NCI-H2227 (cell line): ENCODE measurements around the gene SOAT1.
A peak's percentile ranks its signal among the peaks of the same experiment; 100 is the strongest.
"Not testable (repeated sequence)": the region's sequence is repeated elsewhere in the genome, so short reads cannot be mapped to it uniquely, and the experiment has no call there.

Experiments used
- DNase-seq: peaks from one replicate; lab custom pipeline; 2025; ENCODE audit not compliant: unreplicated experiment; lab: John Stamatoyannopoulos, UW

SOAT1 gene

DNA sequence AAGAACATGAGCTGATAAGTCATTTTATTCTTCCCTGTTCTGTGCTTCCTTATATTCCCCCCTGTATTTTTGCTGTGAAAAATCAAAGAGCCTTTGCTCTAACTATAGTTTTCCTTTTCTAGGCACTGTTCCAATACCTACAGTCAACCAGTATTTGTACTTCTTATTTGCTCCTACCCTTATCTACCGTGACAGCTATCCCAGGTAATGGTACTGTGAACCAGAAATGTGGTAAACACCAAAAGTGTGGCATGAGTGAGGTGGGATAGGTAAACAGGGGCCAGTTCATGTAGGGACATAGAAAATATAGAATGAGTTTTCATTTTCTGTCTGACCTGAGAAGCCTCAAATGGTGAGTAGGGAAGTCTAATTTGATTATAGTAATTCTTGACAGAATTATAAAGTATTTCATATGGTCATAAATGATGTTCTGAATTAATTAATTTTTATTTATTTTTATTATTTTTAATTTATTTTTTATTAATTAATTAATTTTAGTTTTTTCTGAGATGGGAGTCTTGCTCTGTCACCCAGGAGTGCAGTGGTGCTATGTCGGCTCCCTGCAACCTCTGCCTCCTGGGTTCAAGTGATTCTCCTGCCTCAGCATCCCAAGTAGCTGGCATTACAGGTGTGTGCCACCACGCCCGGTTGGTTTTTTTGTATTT, 49.3 kb downstream of the SOAT1 start:
- no peak for DNase-seq

DNA sequence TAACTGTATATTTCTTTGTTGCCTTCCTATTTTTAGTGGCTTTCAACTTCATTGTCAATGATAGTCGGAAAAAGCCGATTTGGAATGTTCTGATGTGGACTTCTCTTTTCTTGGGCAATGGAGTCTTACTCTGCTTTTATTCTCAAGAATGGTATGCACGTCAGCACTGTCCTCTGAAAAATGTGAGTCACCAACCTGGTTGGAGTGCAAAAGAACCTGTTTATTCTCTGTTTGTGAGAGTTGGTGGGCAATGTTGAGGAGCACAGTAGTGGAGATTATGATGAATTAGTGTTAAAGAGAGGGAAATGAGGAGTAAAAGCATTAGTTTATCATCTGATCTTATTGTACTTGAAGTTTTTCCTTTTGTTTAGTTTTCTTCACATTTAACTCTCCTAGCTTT, 57.7 kb downstream of the SOAT1 start:
- DNase-seq, result no peak

DNA sequence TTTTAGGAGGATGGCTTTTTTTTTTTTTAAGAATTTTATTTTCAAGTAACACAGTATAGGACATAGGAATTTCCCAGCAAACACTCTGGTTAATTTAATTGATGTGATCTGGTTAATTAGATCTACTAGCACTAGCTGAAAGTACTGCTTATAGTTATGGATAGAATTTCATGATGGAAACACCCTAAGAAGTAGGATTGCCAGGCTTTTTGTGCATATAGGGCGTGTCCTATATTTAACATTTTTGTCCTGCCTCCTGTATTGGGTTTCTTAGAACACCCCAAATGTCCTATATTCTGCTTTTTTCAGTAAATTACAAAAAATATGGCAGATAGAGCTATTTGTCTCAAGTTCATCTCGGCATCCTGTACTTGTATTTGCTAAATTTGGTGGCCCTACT, 58.6 kb downstream of the SOAT1 start:
- no peak for DNase-seq

DNA sequence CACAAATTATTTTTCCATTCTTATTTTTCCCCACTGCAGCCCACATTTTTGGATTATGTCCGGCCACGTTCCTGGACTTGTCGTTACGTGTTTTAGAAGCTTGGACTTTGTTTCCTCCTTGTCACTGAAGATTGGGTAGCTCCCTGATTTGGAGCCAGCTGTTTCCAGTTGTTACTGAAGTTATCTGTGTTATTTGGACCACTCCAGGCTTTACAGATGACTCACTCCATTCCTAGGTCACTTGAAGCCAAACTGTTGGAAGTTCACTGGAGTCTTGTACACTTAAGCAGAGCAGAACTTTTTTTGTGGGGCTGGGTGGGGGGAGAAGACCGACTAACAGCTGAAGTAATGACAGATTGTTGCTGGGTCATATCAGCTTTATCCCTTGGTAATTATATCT, 59.9 kb downstream of the SOAT1 start:
- DNase-seq, result no peak

DNA sequence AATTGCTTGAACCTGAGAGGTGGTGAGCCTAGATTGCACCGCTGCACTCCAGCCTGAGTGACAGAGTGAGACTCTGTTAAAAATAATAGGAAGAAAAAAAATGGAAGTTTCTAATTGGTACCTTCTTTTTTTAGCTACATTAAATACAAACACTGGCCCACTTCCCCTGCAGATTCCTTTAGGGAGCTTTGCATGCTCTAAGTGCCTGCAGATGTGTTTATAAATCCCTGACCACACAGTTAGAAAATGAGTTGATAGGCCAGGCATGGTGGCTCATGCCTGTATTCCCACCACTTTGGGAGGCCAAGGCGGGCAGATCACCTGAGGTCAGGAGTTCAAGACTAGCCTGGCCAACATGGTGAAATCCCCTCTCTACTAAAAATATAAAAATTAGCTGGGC, 68.0 kb downstream of the SOAT1 start:
- DNase-seq, result not testable (repeated sequence)

DNA sequence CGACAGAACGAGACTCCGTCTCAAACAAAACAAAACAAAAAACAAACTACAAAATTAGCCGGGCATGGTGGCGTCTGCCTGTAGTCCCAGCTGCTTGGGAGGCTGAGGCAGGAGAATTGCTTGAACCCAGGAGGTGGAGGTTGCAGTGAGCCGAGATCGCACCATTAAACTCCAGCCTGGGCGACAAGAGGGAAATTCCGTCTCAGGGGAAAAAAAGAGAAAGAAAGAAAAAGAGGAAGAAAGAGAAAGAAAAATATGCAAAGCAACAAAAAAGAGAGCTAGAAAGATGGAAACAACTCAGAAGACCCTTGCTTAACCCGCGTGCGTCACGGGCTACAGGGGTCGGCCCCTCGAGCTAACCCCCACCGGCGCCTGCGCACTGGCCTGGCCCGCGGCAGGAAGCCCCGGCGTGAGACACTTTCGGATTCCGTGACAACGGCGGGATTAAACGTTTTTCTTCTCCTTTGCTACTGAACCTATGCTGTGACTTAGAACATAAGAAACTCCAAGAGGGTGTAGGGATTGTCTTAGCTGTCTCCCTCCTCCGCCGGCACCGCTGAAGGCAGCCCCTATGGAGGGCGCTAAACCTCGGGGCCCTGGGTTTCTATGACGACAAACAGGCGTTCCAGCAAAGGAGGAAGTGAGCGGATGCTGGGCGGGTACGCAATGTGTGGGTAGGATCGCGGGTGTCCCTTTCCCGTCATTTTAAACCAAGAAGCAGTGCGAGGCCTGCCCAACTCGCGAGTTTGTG, 71.9 kb downstream of the SOAT1 start, which contains the start of gene AXDND1:
Gene AXDND1 (plus strand): TSS at position 630 of the 751 bp plus-strand sequence. CDS start 539 bp downstream, outside the sequence.
- DNase-seq, result peak; percentile 92

DNA sequence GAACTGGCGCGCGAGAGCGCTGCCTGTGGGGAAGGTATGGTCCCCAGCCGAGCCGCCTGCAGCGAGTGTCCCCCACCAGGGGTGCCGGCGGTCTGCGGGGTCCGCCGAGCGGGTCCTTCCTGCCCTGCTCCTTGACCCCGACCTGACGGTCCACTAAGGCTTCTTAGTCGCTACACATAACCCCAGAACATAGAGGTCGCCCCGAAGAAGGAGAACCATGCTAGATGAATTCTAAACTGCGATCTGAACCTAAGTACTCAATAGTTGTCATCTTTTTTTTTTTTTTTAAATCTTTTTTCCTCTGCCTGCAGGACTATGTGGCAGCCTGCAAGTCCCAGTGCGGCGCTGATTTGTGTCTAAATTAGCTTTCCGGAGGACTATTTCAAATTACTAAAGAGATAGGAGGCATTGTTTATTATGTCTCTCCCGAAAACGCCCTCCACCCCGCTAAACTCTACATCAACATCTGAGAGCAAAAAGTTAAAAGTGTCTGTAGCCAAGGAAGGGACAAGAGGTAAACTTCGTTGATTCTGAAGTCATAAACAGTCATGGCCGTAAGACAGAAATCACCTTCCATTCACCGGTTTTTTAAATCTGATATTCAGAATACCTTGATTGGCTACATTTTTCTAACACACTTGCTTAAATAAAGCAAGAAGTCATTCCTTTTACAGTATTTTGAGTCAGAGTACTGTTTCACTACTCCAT, 72.7 kb downstream of the SOAT1 start:
- DNase-seq, result no peak

DNA sequence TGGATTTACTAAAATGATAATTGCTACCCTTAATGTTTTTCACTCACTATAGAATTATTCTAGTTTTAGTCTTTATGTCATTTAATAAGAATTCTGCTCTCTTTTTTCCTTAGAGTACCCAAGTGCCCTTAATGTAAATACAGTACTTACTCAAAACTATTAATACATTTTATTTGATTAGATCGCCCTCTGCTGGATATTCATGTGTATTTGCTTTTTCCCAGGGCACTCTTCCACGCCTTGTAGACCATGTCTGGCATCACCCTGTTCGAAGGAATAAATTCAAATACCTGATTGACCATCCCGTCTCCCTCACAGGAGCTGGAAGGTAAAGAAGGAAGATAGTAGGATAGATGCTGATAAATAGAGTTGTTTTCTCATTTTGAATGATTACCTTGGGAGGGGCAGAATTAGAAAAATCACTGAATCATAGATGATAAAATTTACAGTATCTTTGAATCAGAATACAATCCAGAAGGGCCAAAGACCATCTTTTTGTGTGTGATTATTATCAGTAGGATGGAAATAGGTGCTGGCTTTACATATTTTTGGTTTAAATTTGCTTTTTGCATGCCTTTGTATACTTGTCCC, 76.2 kb downstream of the SOAT1 start:
- DNase-seq, result peak; percentile 83

DNA sequence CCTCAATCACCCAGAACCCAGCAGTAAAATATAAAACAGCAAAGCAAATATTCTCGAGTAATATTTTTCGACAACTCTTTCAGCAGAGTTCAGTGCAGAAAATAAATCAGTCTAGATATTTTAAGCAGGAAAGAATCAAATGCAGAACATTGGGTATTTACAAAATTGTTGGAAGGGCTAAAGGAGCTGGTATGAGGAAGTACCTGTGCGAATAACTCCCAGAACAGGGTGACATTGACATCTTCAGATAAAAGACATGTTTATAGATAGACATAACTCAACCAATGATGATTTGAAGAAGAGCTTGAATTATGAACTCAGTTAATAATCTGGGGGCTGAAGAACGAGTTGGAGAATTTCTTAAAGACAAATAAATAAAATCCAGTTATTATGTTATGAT, 78.6 kb downstream of the SOAT1 start:
- no peak for DNase-seq

DNA sequence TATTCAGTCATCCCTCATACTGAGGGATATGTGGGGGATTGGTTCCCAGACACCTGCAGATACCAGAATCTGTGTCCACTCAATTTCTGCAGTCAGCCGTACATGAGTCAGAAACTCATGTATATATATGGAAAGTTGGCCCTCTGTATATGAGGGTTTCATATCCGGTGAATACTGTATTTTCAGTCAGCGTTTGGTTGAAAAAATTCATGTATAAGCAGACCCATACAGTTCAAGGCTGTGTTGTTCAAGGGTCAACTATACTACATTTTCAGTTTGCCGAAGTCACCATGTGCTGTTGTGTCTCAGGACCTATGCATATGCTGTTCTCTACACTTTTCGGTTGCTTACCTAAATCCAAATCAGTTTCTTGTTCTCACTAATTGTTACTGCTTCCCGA, 82.6 kb downstream of the SOAT1 start:
- DNase-seq, result no peak

DNA sequence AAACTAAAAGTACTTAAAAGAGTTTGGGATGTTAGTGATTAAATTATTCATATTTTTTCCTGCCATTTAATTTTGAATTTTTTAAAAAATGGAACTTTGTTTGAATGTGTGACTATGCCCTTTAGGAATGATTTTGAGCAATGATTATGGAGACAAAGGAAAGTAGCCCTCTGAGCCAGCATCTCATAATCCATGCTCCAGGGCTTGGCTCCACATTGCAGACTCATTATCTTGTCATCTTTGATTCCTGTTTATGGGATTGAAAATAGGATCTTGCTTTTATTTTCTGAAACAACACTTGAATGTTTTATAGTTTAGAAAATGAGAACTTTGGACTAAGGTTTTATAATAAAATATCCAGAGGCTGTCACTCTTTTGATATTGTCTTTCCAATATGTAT, 86.7 kb downstream of the SOAT1 start:
- no peak for DNase-seq

DNA sequence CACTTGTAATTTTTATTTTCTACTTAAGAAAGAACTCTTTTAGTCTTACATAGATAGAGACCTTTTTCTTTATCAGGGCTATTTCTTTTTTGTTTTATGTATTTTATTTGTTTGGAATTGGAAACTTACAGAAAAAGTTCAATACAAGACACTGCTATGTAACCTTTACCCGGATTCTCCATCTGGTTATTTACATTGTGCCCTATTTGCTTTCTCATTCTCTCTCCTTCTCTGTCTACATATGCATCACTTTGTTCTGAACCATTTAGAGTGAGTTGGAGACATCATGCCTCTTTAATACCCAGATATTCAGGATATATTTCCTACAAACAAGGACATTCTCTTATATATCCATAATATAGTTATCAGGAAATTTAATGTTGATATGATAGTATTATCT, 90.4 kb downstream of the SOAT1 start:
- DNase-seq, result no peak

DNA sequence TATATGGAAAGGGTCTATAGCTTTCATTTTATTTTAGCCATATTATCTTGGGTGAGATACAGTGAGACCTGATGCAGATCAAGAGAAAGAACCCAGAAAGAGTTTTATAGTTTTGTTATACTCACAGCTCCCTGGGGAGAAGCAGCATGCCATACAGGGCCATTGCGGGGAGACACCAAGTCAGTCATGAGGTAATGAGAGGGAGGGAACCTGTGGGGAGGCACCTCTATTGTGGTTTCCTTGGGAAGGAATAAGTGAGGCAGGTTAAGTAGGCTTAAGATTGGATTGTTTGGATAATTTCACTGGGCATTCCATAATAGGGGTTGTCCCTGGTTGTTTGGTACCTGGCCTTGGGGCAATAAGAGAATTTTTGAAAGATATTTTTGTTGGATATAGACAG, 91.9 kb downstream of the SOAT1 start:
- no peak for DNase-seq

DNA sequence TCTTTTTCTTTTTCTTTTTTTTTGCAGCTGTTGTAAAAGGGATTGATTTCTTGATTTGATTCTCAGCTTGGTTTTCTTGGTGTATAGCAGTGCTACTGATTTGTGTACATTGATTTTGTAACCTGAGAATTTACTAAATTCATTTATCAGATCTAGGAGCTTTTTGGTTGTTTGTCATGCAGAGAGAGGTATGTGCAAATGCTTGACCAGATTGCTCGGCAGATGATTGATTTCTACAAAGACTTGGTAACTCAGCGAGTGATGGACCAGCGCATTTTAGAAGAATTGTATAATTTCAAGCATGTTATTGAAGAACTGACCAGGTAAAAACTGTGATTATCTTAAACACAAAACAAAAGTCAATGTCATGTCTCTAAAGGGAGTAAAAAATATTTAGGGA, 100.1 kb downstream of the SOAT1 start:
- DNase-seq, result no peak

DNA sequence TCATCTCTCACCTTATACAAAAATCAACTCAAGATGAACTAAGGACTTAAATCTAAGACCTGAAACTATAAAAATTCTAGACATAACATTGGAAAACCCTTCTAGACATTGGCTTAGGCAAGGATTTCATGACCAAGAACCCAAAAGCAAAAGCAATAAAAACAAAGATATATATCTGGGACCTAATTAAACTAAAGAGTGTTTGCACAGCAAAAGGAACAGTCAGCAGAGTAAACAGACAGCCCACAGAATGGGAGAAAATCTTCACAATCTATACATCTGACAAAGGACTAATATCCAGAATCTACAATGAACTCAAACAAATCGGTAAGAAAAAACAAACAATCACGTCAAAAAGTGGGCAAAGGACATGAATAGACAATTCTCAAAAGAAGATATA, 105.8 kb downstream of the SOAT1 start:
- not testable (repeated sequence) for DNase-seq
